Measurements from ENCODE around the gene NELL2.

DNA sequence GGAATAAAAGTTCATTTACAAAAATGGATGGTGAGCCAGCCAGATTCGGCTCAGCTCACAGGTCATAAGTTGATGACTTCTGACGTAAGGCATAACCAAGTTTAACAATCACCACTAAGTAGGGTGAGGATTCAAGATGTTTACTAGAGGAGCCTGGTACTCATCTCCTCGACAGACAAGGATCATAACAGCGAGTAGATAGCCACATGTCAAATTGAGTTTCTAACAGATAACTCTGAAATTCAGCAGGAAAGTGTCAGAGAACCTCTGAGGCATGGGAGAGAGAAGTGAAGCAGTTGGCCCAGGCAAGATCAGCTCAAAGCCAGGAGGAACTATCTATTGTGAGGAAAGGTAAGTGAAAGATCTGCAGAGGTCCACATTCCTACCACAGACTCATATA, 208.7 kb downstream of the NELL2 start:
- TF ChIP-seq, protein P1, sequence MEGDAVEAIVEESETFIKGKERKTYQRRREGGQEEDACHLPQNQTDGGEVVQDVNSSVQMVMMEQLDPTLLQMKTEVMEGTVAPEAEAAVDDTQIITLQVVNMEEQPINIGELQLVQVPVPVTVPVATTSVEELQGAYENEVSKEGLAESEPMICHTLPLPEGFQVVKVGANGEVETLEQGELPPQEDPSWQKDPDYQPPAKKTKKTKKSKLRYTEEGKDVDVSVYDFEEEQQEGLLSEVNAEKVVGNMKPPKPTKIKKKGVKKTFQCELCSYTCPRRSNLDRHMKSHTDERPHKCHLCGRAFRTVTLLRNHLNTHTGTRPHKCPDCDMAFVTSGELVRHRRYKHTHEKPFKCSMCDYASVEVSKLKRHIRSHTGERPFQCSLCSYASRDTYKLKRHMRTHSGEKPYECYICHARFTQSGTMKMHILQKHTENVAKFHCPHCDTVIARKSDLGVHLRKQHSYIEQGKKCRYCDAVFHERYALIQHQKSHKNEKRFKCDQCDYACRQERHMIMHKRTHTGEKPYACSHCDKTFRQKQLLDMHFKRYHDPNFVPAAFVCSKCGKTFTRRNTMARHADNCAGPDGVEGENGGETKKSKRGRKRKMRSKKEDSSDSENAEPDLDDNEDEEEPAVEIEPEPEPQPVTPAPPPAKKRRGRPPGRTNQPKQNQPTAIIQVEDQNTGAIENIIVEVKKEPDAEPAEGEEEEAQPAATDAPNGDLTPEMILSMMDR (IDR thresholded peaks at IDR 0.05) = no peak
- TF ChIP-seq POLR2A (IDR thresholded peaks at IDR 0.05) = no peak
